Fibroblast of the aortic adventitia (primary cell): ENCODE results near the gene PLPP6. TPM values are rescaled to one million over a fixed set of nuclear protein-coding genes. Genes with fewer than 3 reads are reported as not detected.

ENCODE experiments used
- DNase-seq: peaks from one replicate; pipeline ENCODE4 v3.0.0-alpha.2; 2010; ENCODE audit warnings: low read depth
- H3K4me3 ChIP-seq: 2 replicates; pipeline ENCODE4 v1.5.1; 2011; ENCODE audit warnings: low read depth, mild to moderate bottlenecking, control low read depth, low read length, moderate library complexity
- CTCF ChIP-seq: IDR thresholded peaks from 2 replicates; pipeline ENCODE4 v1.5.1; 2011; ENCODE audit warnings: mild to moderate bottlenecking, low read length, control low read depth, inconsistent platforms; ENCODE audit not compliant: insufficient read depth
- total RNA-seq: library from RNA; depleted of rRNA; stranded (reverse); fragments of >200 nt; gene quantifications from 2 replicates; pipeline ENCODE4 v1.2.3, GENCODE V29; 2012; ENCODE audit warnings: low replicate concordance

Gene PLPP6
- total RNA-seq, 1 donor = 8.8 TPM

- no peak overlapping the region for H3K4me3 ChIP-seq
- TF ChIP-seq CTCF = no peak
- DNase-seq = no peak
Measured at GRCh38 chr9:4620057-4620765, 41.9 kb upstream of the PLPP6 start.

GRCh38 chr9:4620881-4621555, 41.1 kb upstream of the PLPP6 start:
- H3K4me3 ChIP-seq = no peak overlapping the region
- DNase-seq = peak; percentile 72
- TF ChIP-seq CTCF = no peak

- no peak overlapping the region for H3K4me3 ChIP-seq
- no peak for TF ChIP-seq CTCF
Measured at GRCh38 chr9:4622016-4622415, 40.1 kb upstream of the PLPP6 start.

GRCh38 chr9:4630836-4631235, 31.3 kb upstream of the PLPP6 start:
- peak; percentile 6 for TF ChIP-seq CTCF
- no peak overlapping the region for H3K4me3 ChIP-seq
- DNase-seq = no peak

More at GRCh38 chr9:4622016-4622415, 40.1 kb upstream of the PLPP6 start:
- no peak for DNase-seq

GRCh38 chr9:4638968-4639367, 23.1 kb upstream of the PLPP6 start:
- DNase-seq = no peak
- no peak for TF ChIP-seq CTCF
- H3K4me3 ChIP-seq = no peak overlapping the region

- DNase-seq = no peak
- H3K4me3 ChIP-seq = no peak overlapping the region
- no peak for TF ChIP-seq CTCF
Measured at GRCh38 chr9:4639420-4639819, 22.7 kb upstream of the PLPP6 start.
